DND-41 (cell line): ENCODE measurements around the gene PTPRE.
A peak's percentile ranks its signal among the peaks of the same experiment; 100 is the strongest.

Source experiments
- ATAC-seq: fragments of 200-7000 bp; cut with Tn5 transposase; 3 replicates; pipeline ENCODE4 v1.9.1; 2021; ENCODE audit warnings: low read depth; ENCODE audit not compliant: insufficient read depth
- DNase-seq: peaks from one replicate; pipeline ENCODE4 v3.0.0-alpha.2; 2020
- H2AFZ ChIP-seq: 2 replicates; pipeline ENCODE4 v1.6.0; 2012; ENCODE audit warnings: low read depth, low read length
- H3K27ac ChIP-seq: 2 replicates; pipeline ENCODE4 v1.5.1; 2012; ENCODE audit warnings: low read length, inconsistent platforms
- H3K27me3 ChIP-seq: fragments of 200-600 bp; sonication (generic); 2 replicates; pipeline ENCODE4 v1.6.0; 2012; ENCODE audit warnings: low read length, mild to moderate bottlenecking, inconsistent platforms; ENCODE audit not compliant: insufficient read depth, poor library complexity
- H3K36me3 ChIP-seq: 2 replicates; pipeline ENCODE4 v1.5.1; 2012; ENCODE audit warnings: low read length, inconsistent platforms; ENCODE audit not compliant: insufficient read depth
- H3K4me1 ChIP-seq: 2 replicates; pipeline ENCODE4 v1.5.1; 2012; ENCODE audit warnings: mild to moderate bottlenecking, low read length; ENCODE audit not compliant: insufficient read depth
- H3K4me2 ChIP-seq: 2 replicates; pipeline ENCODE4 v1.6.0; 2012; ENCODE audit warnings: mild to moderate bottlenecking, moderate library complexity, low read length, inconsistent platforms; ENCODE audit not compliant: insufficient read depth
- H3K4me3 ChIP-seq, 2 experiments: fragments of 200-600 bp in 1 of 2; shearing (Covaris generic) in 1 of 2; 2 replicates each; pipeline ENCODE4 v1.5.1; 2012 to 2016; ENCODE audit warnings: inconsistent platforms in 2 of 2, low read length in 2 of 2, mild to moderate bottlenecking in 2 of 2, low read depth in 1 of 2, moderate library complexity in 1 of 2
- H3K79me2 ChIP-seq: 2 replicates; pipeline ENCODE4 v1.6.0; 2012; ENCODE audit warnings: low read length, inconsistent platforms; ENCODE audit not compliant: insufficient read depth
- H3K9ac ChIP-seq: 2 replicates; pipeline ENCODE4 v1.6.0; 2012; ENCODE audit warnings: low read depth, mild to moderate bottlenecking, inconsistent platforms, low read length, moderate library complexity
- H3K9me3 ChIP-seq: 2 replicates; pipeline ENCODE4 v1.5.1; 2012; ENCODE audit warnings: low read length, moderate library complexity, mild to moderate bottlenecking, inconsistent platforms; ENCODE audit not compliant: insufficient read depth, severe bottlenecking
- H4K20me1 ChIP-seq: 2 replicates; pipeline ENCODE4 v1.6.0; 2012; ENCODE audit warnings: low read length; ENCODE audit not compliant: insufficient read depth
- CTCF ChIP-seq: IDR thresholded peaks from 2 replicates; pipeline ENCODE4 v1.5.1; 2012; ENCODE audit warnings: borderline replicate concordance, low read length, moderate library complexity, mild to moderate bottlenecking; ENCODE audit not compliant: poor library complexity, severe bottlenecking; ENCODE audit errors: extremely low read depth
- EZH2 ChIP-seq: IDR thresholded peaks from 3 replicates; pipeline ENCODE4 v1.6.1; 2012; ENCODE audit warnings: borderline replicate concordance, low read depth, mild to moderate bottlenecking, moderate library complexity, low read length, inconsistent platforms; ENCODE audit not compliant: severe bottlenecking

Gene PTPRE

GRCh38 chr10:128125944-128126764 lies 219.3 kb downstream of the PTPRE start, which contains the start of gene MKI67:
Gene MKI67, minus strand, starts transcription at chr10:128126423. Its CDS starts 756 bp downstream, at chr10:128125667.
- peaks cover 45% of the 10 kb centered on the region for H3K36me3 ChIP-seq
- H3K79me2 ChIP-seq: peaks cover 47% of the 10 kb centered on the region
- H2AFZ ChIP-seq: peak within 1 kb of the TSS; percentile 94
- peaks cover 34% of the 10 kb centered on the region for H4K20me1 ChIP-seq
- H3K9ac ChIP-seq: peak within 1 kb of the TSS; percentile 100
- H3K4me3 ChIP-seq: peak within 1 kb of the TSS; percentile 74
- peak within 1 kb of the TSS; percentile 93 for H3K4me2 ChIP-seq
- peaks cover 46% of the 10 kb centered on the region for H3K4me1 ChIP-seq
- H3K27ac ChIP-seq: peak within 1 kb of the TSS; percentile 88
- ATAC-seq (peak; percentile 89), DNase-seq (peak; percentile 95)
- no peaks in the 10 kb centered on the region for H3K27me3 ChIP-seq
- H3K9me3 ChIP-seq: no peaks in the 10 kb centered on the region
- TF ChIP-seq EZH2 (no peak), CTCF (peak; percentile 3)

GRCh38 chr10:128128582-128128981 lies 221.7 kb downstream of the PTPRE start:
- Histone ChIP-seq H3K4me3 (no peak overlapping the region), H3K79me2 (peaks cover 26% of the 10 kb centered on the region), H2AFZ (no peak overlapping the region), H3K4me1 (peaks cover 24% of the 10 kb centered on the region), H3K9me3 (no peaks in the 10 kb centered on the region), H3K4me2 (no peak overlapping the region), H3K27me3 (no peaks in the 10 kb centered on the region), H3K9ac (no peak overlapping the region), H3K27ac (no peak overlapping the region), H3K36me3 (peaks cover 24% of the 10 kb centered on the region), H4K20me1 (peaks cover 15% of the 10 kb centered on the region)
- no peak for DNase-seq
- ATAC-seq: no peak
- TF ChIP-seq EZH2: no peak
- TF ChIP-seq CTCF: no peak

- H3K27me3 ChIP-seq: no peaks in the 10 kb centered on the region
- H3K27ac ChIP-seq: no peak overlapping the region
- DNase-seq: no peak
Measured at GRCh38 chr10:128130051-128130450, 223.1 kb downstream of the PTPRE start.

More at GRCh38 chr10:128130051-128130450, 223.1 kb downstream of the PTPRE start:
- H2AFZ ChIP-seq: no peak overlapping the region
- H3K4me1 ChIP-seq: peaks cover 10% of the 10 kb centered on the region
- H3K4me3 ChIP-seq: no peak overlapping the region
- H3K9me3 ChIP-seq: no peaks in the 10 kb centered on the region
- no peak for ATAC-seq
- H3K36me3 ChIP-seq: peaks cover 10% of the 10 kb centered on the region
- H3K4me2 ChIP-seq: no peak overlapping the region
- no peak overlapping the region for H3K9ac ChIP-seq
- TF ChIP-seq EZH2 (no peak), CTCF (no peak)
- H4K20me1 ChIP-seq: peaks cover under 1% of the 10 kb centered on the region; the same call in 1 of the 2 replicates
- peaks cover 11% of the 10 kb centered on the region for H3K79me2 ChIP-seq
